SK-N-SH (cell line): ENCODE results near the gene PRRT1B. TPM values are rescaled to one million over a fixed set of nuclear protein-coding genes. Genes with fewer than 3 reads are reported as not detected.

ENCODE experiments used
- CTCF ChIA-PET: fragments of 300-600, 350-600 bp; formaldehyde crosslinking; extraction: SDS; loops from one replicate; lab custom pipeline; 2021; lab: Yijun Ruan, JAX
- POLR2A ChIA-PET: fragments of 350-600 bp; sonication (Branson Sonifier 250); formaldehyde crosslinking; extraction: SDS; loops from one replicate; lab custom pipeline; 2020; ENCODE audit warnings: antibody characterized with exemption, inconsistent platforms; lab: Yijun Ruan, JAX
- DNase-seq: peaks from one replicate; pipeline ENCODE4 v3.0.0; 2012
- H2AFZ ChIP-seq: fragments of 200-600 bp; sonication (generic); 2 replicates; pipeline ENCODE4 v1.8.1; 2016; ENCODE audit warnings: antibody characterized with exemption, mild to moderate bottlenecking, low read depth
- H3F3A ChIP-seq: fragments of 200-600 bp; sonication (generic); replicated peaks from 2 replicates; pipeline ENCODE3; 2016; ENCODE audit warnings: antibody characterized with exemption, mild to moderate bottlenecking; ENCODE audit not compliant: insufficient read depth
- H3K27ac ChIP-seq, 2 experiments: fragments of 200-500 bp in 1 of 2; fragments of 200-600 bp in 1 of 2; sonication (Bioruptor generic) in 1 of 2; sonication (generic), shearing (Covaris generic) in 1 of 2; 2 replicates each; pipeline versions ENCODE4 v1.5.1 to v1.6.1; 2014 to 2016; ENCODE audit warnings: low read depth in 2 of 2, inconsistent platforms in 1 of 2, low read length in 1 of 2, mild to moderate bottlenecking in 1 of 2, mixed read lengths in 1 of 2
- H3K27me3 ChIP-seq: fragments of 200-600 bp; sonication (generic), shearing (Covaris generic); 2 replicates; pipeline ENCODE4 v1.6.1; 2016; ENCODE audit warnings: mixed run types; ENCODE audit not compliant: insufficient read depth
- H3K36me3 ChIP-seq, 2 experiments: fragments of 200-500 bp in 1 of 2; fragments of 200-600 bp in 1 of 2; sonication (Bioruptor generic) in 1 of 2; sonication (generic) in 1 of 2; replicated peaks in 1 of 2; 2 replicates each; pipeline versions ENCODE3 to v1.5.1; 2014 to 2016; ENCODE audit warnings: low read length in 1 of 2, mild to moderate bottlenecking in 1 of 2; ENCODE audit not compliant: insufficient read depth in 2 of 2, control insufficient read depth in 1 of 2
- H3K4me1 ChIP-seq, 2 experiments: fragments of 200-500 bp in 1 of 2; fragments of 200-600 bp in 1 of 2; sonication (Bioruptor generic) in 1 of 2; sonication (generic), shearing (Covaris generic) in 1 of 2; 2 replicates each; pipeline versions ENCODE4 v1.5.1 to v1.6.1; 2014 to 2016; ENCODE audit warnings: low read depth in 1 of 2, low read length in 1 of 2, mixed run types in 1 of 2; ENCODE audit not compliant: insufficient read depth in 2 of 2, control insufficient read depth in 1 of 2
- H3K4me2 ChIP-seq: fragments of 200-600 bp; sonication (generic), shearing (Covaris generic); 2 replicates; pipeline ENCODE4 v1.6.1; 2017; ENCODE audit warnings: mixed run types
- H3K4me3 ChIP-seq, 2 experiments: fragments of 200-500 bp in 1 of 2; fragments of 200-600 bp in 1 of 2; sonication (Bioruptor generic) in 1 of 2; sonication (generic), shearing (Covaris generic) in 1 of 2; 2 replicates each; pipeline versions ENCODE4 v1.5.1 to v1.8.1; 2014 to 2016; ENCODE audit warnings: low read depth in 2 of 2, inconsistent platforms in 1 of 2, low read length in 1 of 2, mild to moderate bottlenecking in 1 of 2, mixed read lengths in 1 of 2, moderate library complexity in 1 of 2
- H3K79me2 ChIP-seq: fragments of 200-600 bp; sonication (generic); 2 replicates; pipeline ENCODE4 v1.8.1; 2017; ENCODE audit warnings: mild to moderate bottlenecking; ENCODE audit not compliant: insufficient read depth
- H3K9ac ChIP-seq: fragments of 200-600 bp; sonication (generic); 2 replicates; pipeline ENCODE4 v1.6.1; 2017; ENCODE audit warnings: mixed run types
- H3K9me2 ChIP-seq: fragments of 200-600 bp; sonication (generic); 2 replicates; pipeline ENCODE4 v1.6.1; 2017; ENCODE audit warnings: mixed run types
- H3K9me3 ChIP-seq: fragments of 200-600 bp; sonication (generic); 2 replicates; pipeline ENCODE4 v1.6.1; 2017; ENCODE audit warnings: mixed run types, mild to moderate bottlenecking, moderate library complexity
- H4K20me1 ChIP-seq: fragments of 200-600 bp; sonication (generic); 2 replicates; pipeline ENCODE4 v1.6.1; 2017; ENCODE audit warnings: mild to moderate bottlenecking, mixed run types; ENCODE audit not compliant: insufficient read depth
- CTCF ChIP-seq: fragments of 200-600 bp; sonication (generic); IDR thresholded peaks from 2 replicates; pipeline ENCODE4 v1.6.1; 2017; ENCODE audit warnings: antibody characterized with exemption, mild to moderate bottlenecking, moderate library complexity
- EZH2phosphoT487 ChIP-seq: fragments of 200-600 bp; sonication (generic); IDR thresholded peaks from 2 replicates; pipeline ENCODE4 v1.6.1; 2017; ENCODE audit warnings: low read depth, mixed run types, mild to moderate bottlenecking, antibody characterized with exemption, moderate library complexity, borderline replicate concordance
- FOXM1 ChIP-seq: IDR thresholded peaks from 2 replicates; pipeline ENCODE4 v1.4.0; 2012; ENCODE audit warnings: low read depth, mild to moderate bottlenecking
- JUND ChIP-seq: IDR thresholded peaks from 2 replicates; pipeline ENCODE4 v1.4.0; 2012
- MXI1 ChIP-seq: IDR thresholded peaks from 2 replicates; pipeline ENCODE4 v1.6.1; 2012; ENCODE audit warnings: mild to moderate bottlenecking, low read depth, low read length, improper control_type of control experiment
- NRF1 ChIP-seq: IDR thresholded peaks from 2 replicates; pipeline ENCODE4 v1.6.1; 2012; ENCODE audit warnings: low read depth, mild to moderate bottlenecking, low read length
- PBX3 ChIP-seq: IDR thresholded peaks from 2 replicates; pipeline ENCODE4; 2012
- REST ChIP-seq: IDR thresholded peaks from 2 replicates; pipeline ENCODE4 v1.6.1; 2012; ENCODE audit warnings: mild to moderate bottlenecking, low read depth, low read length, moderate library complexity
- RXRA ChIP-seq: IDR thresholded peaks from 2 replicates; pipeline ENCODE4 v1.4.0; 2012; ENCODE audit warnings: low read depth, mild to moderate bottlenecking, borderline replicate concordance
- TCF12 ChIP-seq: IDR thresholded peaks from 2 replicates; pipeline ENCODE4 v1.4.0; 2012
- WGBS: methylation state at CpG from one replicate; pipeline ENCODE4 v1.1.6; 2017; ENCODE audit warnings: low lambda C conversion rate; 5-methylcytosine and 5-hydroxymethylcytosine counted together
- polyA plus RNA-seq, 3 experiments: library from polyadenylated mRNA; depleted of rRNA; stranded (reverse); fragments of >200 nt; gene quantifications; 2 replicates each; pipeline ENCODE4 v1.2.3, GENCODE V29; 2012
- TF ChIP-seq, protein P1 (sequence below): fragments of 150-350 bp; IDR thresholded peaks from 2 replicates; pipeline ENCODE4 v1.6.1; 2017; ENCODE audit warnings: antibody characterized with exemption, low read length, low read depth, borderline replicate concordance

Gene PRRT1B
- polyA plus RNA-seq, 1 of the 3 experiments (the other 2 are of a cell fraction) = not detected

DNA sequence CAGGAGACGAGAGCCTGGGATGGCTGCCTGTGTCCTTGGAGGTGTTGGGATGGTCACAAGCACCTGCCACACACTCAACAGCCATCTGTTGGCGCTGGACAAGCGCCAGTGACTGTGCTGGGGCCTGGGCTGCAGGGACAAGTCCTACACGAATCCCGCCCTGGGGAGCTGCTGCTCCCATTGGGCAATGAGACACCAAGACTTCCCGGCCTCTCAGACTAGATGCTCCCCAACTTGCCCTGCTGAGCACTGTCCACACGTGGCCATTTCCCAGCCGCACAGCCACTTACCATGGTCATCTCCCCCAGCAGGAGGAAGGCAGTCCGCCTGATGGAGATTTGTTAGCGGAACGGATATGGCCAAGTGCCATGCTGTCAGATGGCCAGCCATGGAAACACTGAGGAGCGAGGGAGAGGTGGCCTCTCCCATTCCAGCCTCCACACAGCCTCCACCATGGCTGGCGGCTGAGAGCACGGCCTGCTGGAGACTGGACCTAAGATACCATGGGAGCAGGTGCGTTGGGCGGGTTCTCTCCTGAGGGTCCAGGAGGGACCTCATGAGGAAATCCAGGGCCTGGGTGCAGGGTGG, 43.9 kb downstream of the PRRT1B start (continued):
- TF ChIP-seq REST = no peak
- TF ChIP-seq TCF12 = no peak
- no peak for TF ChIP-seq FOXM1
- no peak for TF ChIP-seq EZH2phosphoT487
- TF ChIP-seq PBX3 = no peak
- TF ChIP-seq NRF1 = no peak
- TF ChIP-seq JUND = no peak

DNA sequence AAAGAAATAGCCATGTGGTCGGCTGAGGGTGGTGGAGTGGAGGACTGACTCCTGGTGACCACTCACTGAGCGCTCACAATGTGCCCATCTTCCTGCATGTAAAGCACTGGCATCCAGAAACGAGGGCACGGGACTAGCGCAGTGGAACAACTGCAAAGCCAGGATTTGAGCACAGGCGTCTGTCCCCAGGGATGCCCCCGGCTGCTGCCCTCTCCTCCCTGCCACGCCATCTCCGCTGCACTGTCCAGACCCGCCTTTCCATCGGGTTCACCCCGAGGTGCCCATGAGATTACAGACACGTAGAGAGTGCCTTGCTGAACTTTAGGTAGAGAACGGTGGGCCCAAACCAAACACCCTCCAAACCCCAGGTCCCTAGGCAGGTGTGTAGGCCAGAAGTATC, 44.7 kb downstream of the PRRT1B start:
- POLR2A ChIA-PET = no interaction called here
- DNase-seq = no peak
- no peak for TF ChIP-seq MXI1
- TF ChIP-seq CTCF = no peak
- no peak for TF ChIP-seq RXRA
- TF ChIP-seq, protein P1, sequence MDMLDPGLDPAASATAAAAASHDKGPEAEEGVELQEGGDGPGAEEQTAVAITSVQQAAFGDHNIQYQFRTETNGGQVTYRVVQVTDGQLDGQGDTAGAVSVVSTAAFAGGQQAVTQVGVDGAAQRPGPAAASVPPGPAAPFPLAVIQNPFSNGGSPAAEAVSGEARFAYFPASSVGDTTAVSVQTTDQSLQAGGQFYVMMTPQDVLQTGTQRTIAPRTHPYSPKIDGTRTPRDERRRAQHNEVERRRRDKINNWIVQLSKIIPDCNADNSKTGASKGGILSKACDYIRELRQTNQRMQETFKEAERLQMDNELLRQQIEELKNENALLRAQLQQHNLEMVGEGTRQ = no peak
- no peak for TF ChIP-seq TCF12
- no peak for TF ChIP-seq REST
- no peak for TF ChIP-seq JUND
- TF ChIP-seq, all 33 proteins: peak for 0
- CTCF ChIA-PET = interaction anchor here (4.2 to 5.8 kb wide), 3 partner anchors 11 to 155 kb away, joined by 19 to 55 read pairs (median 54); partner anchors contain the start of gene RAPGEF1
- H3K9me2 ChIP-seq = no peaks in the 10 kb centered on the region
- H3F3A ChIP-seq = no peaks in the 10 kb centered on the region
- H2AFZ ChIP-seq = no peak overlapping the region
- H3K4me2 ChIP-seq = no peak overlapping the region
- no peaks in the 10 kb centered on the region for H3K4me1 ChIP-seq
- H3K36me3 ChIP-seq = peaks cover 0 to 24% of the 10 kb centered on the region in 2 experiments
- H3K4me3 ChIP-seq = no peak overlapping the region
- no peak overlapping the region for H3K27ac ChIP-seq
- no peak overlapping the region for H3K9ac ChIP-seq
- WGBS = 95% methylated on average over 2 of the region's 14 CpGs
- H3K79me2 ChIP-seq = no peaks in the 10 kb centered on the region
- no peaks in the 10 kb centered on the region for H3K27me3 ChIP-seq
- no peaks in the 10 kb centered on the region for H4K20me1 ChIP-seq
- no peaks in the 10 kb centered on the region for H3K9me3 ChIP-seq
